GM12875 (cell line): ENCODE results near the gene MUC20.

ENCODE experiments used
- H3K4me3 ChIP-seq: one replicate; pipeline ENCODE4 v1.5.1; 2011; ENCODE audit warnings: low read depth, low read length, control low read depth
- TF ChIP-seq, protein P1 (sequence below): IDR thresholded peaks from 2 replicates; pipeline ENCODE4 v1.5.1; 2011; ENCODE audit warnings: low read depth, mild to moderate bottlenecking, control low read depth, inconsistent platforms, low read length, moderate library complexity, borderline replicate concordance; ENCODE audit not compliant: insufficient read depth

MUC20 gene

DNA sequence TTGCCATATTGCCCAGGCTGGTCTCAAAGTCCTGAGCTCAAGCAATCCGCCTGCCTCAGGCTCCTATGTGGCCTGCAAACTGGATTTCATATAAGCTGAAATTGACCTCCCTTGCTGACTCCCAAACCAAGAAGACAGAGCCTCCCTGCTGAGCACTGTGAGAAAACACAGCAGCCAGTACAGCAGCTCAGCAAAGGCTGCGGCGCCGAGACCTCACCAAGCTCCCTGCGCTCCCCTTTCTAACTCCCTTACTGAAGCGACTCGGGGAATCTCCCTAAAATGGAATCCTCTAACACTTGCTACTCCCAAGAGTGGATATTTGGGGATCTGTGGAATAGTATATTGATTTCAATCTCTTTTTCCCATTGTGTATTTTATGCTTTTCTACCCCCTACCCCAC, 34.6 kb downstream of the MUC20 start:
- TF ChIP-seq, protein P1, sequence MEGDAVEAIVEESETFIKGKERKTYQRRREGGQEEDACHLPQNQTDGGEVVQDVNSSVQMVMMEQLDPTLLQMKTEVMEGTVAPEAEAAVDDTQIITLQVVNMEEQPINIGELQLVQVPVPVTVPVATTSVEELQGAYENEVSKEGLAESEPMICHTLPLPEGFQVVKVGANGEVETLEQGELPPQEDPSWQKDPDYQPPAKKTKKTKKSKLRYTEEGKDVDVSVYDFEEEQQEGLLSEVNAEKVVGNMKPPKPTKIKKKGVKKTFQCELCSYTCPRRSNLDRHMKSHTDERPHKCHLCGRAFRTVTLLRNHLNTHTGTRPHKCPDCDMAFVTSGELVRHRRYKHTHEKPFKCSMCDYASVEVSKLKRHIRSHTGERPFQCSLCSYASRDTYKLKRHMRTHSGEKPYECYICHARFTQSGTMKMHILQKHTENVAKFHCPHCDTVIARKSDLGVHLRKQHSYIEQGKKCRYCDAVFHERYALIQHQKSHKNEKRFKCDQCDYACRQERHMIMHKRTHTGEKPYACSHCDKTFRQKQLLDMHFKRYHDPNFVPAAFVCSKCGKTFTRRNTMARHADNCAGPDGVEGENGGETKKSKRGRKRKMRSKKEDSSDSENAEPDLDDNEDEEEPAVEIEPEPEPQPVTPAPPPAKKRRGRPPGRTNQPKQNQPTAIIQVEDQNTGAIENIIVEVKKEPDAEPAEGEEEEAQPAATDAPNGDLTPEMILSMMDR, result no peak
- no peak overlapping the region for H3K4me3 ChIP-seq

DNA sequence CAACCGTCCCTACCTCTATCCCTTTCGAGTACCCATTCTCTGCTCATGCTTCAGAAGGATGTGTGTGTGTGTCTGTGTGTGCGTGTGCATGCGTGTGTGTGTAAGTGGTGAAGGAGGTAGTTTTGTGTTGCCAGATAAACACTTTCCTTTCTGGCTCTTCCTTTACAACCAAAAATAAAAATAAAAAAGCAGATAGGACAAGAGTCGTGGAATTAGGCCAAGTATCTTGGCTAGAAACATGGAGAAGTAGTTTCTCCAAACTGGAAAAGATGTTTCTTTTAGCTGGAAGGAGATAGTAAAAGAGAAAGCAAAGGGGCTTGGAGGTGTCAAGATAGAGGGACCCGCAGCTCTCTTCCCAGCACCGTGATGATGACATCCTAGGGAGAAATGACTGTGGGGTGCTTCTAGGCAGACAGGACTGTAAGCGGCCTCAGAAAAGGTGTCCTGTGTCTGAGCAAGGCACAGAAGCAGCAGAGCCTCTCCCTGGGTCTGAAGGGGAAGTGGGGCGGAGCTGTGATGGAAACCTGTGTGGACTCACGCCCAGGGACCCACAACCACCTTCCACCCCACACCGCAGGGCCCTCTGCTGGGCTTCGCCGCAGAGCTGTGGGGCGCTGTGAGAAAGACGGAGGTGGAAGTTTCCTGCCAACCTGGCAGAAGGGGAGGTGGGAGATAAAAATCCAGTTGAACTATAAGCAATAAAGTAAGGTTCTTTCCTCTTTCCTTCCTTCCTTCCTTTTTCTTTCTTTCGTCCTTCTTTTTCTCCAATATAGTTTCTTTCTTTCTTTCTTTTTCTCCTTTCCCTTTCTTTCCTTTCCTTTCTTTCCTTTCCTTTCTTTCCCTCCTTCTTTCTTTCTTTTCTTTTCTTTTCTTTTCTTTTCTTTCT, 35.3 kb downstream of the MUC20 start:
- no peak overlapping the region for H3K4me3 ChIP-seq
- TF ChIP-seq, protein P1, result no peak

DNA sequence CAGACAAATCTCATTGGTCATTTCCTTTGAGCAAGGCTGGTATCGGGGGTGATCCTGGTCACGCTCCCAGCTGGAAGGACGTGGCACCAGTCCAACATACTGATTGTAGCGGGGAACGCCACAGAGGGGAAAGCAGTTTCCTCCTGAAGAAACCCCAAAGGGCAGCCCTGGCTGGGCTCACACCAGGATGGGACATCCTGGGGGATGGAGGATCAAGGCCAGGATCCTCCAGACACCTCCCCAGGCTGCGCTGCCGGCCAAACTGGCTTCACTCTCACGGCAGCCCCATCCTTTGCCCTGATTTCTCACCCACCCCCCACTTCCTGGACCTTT, 36.6 kb downstream of the MUC20 start:
- TF ChIP-seq, protein P1, result no peak
- no peak overlapping the region for H3K4me3 ChIP-seq

DNA sequence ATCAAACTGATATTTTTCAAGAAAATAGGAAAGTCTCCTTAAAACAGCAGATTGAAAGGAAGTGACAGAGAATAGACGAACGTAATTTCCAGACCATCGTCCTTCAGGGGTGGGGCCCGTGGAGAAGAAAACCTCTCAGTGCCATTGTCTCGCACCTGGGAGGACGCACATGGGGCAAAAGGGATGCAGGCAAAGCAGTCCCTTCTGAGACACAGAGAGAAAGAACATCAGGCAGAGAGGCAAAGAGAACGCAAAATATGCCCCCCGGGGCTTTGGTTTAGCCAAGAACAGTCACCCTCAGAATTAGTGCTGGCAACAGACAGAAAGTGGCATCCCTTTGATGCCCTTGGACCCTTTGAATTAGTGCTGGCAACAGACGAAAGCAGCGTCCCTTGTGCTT, 37.0 kb downstream of the MUC20 start:
- H3K4me3 ChIP-seq, result no peak overlapping the region
- TF ChIP-seq, protein P1, result no peak

DNA sequence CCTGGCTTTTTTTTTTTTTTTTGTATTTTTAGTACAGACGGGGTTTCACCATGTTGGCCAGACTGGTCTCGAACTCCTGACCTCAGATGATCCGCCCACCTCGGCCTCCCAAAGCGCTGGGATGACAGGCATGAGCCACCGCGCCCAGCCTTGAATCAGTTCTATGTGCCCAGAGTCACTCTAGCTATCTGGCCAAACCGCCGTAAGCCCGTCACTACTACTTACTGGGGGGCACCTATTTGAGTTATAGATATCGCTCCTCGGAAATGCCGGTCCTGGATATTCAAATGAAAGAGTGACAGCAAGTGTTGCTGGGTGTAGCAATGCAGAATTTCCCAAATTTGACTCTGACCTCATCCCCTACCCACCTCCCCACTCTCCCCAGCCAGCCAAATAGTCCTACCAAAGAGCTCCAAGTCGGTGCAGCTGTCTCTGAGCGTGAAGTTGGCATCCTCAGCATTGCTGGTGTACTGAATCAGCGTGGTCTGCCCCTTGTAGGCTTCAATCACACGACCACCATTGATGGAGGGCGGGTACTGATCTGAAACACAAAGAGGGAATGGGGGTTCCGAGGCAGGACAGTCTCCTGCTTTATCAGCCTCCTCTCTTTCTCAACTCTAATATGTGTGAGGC, 38.1 kb downstream of the MUC20 start:
- no peak overlapping the region for H3K4me3 ChIP-seq
- TF ChIP-seq, protein P1, result no peak

DNA sequence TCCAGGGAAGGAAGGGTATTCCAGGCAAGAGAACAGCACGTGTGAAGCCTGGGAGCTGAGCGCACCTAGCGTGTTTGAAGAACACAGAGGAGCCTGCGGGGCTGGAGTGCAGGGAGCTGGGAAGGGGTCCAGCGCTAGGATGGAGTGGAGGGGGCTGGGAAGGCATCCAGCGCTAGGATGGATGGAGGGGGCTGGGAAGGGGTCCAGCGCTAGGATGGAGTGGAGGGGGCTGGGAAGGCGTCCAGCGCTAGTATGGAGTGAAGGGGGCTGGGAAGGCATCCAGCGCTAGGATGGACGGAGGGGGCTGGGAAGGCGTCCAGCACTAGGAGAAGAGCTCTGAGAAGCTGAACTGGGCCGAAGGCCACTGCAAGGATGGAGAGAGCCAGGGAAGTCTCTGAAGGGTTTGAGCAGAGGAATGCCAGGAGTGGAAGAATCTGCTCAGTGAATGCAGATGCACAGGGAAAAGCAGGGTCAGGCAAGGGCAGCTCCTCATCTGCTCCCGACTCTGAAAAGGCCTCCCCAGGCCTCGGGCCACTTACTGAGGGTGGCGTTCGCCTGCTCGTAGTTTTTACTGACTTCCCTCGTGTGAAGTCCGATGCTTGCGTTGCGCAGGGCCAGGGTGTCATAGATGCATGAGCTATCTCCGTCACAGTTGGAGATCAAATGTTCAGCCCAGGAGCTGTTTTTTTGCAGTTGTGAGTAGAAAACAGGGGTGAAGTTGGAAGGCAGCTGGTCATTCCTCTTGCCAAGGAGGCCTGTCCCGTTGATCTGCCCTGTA, 39.8 kb downstream of the MUC20 start:
- TF ChIP-seq, protein P1, result no peak
- H3K4me3 ChIP-seq, result no peak overlapping the region

DNA sequence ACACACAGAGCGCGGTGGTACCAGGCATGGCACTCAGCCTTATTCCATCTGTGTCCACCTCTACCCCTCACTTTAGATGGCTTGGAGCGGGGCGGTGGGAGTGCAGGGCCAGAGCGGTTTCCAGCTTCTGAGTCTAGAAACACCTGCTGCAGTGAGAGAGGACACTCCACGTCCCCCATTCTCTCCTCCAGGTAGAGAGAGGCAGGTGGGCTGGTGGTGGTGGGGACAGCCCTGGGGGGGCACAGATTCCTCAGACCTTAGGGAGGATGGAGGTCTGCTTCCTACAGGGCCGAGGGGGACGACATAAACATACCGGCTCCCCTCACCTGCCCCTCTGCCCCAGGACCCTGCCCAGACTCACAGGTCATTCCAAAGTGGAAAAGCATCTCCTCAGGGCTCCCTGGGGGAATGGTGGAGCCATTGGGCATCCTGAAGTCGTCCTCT, 40.4 kb downstream of the MUC20 start:
- TF ChIP-seq, protein P1, result no peak
- H3K4me3 ChIP-seq, result no peak overlapping the region
